ENCODE measurements around the gene UBE2Q1.

Gene UBE2Q1

DNA sequence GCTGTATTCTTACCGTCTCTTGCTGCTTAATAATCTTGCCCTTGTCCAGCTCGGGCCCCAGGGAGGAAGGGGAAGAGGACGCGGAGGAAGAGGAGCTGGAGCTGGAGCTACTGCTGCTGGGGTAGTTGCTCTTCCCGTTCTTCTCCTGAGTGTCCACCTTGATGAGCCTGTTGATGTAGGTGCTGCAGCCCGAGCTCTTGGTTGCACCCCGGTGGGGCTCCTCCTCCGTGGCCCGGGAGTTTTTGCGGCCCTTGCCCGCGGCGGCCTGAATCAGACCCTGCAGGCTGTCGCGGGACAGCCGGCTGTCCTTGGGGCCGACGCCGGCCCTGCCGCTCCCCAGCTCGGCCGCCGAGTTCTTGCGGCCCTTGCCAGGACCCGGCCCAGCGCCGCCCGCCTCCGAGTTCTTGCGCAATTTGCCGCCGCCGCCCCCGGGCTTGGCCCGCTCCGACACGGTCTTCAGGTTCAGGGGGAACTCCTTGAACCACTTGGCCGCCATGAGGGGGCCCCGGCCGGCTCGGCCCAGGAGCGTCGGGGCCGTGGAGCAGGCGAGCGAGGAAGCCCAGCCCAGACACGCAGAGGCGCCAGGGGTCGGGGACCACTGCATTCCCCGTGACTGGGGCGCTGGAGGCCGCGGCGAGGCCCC lies 56.9 kb downstream of the UBE2Q1 start:
- no peak for DNase-seq

- DNase-seq: no peak
Observed at GRCh38 chr1:154500533-154500932, 57.9 kb downstream of the UBE2Q1 start.

DNA sequence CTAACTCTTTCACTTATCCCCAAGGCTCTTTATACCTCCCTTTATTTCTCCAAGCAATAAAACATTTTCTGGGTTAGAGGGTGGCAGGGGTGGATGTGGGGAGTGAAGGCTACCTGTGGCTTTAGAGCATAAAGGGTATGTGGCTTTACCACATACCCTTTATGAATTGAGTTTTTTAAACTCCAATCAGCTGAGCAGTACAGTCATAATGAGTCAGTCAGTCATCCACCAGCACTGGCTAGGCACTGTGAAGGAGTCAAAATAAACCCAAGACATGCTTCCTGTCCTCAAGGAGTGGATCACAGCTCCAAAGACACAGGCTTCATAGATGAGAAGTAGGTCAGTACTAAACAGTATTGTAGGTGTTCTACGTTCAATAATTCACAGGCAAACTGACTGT lies 59.0 kb downstream of the UBE2Q1 start:
- DNase-seq: no peak
